Gastroesophageal sphincter (tissue), 4 donors: ENCODE measurements around the gene BCL2. TPM values are rescaled to one million over a fixed set of nuclear protein-coding genes. Genes with fewer than 3 reads are reported as not detected.
A peak's percentile ranks its signal among the peaks of the same experiment; 100 is the strongest.

Experiments used
- ATAC-seq: fragments of 150-250 bp; one replicate; pipeline ENCODE4 v1.9.1; 2016; ENCODE audit warnings: mild to moderate bottlenecking, moderate library complexity
- H3K27ac ChIP-seq, 4 donors: fragments of 200-600 bp; sonication (generic) in 3 of 4; 1 replicate in 3 of 4; 2 replicates in 1 of 4; pipeline ENCODE4 v1.5.1; 2016 to 2019
- H3K27me3 ChIP-seq: fragments of 200-600 bp; sonication (generic); one replicate; pipeline ENCODE4 v1.5.1; 2019
- H3K36me3 ChIP-seq, 2 donors: fragments of 200-600 bp; sonication (generic); one replicate each; pipeline ENCODE4 v1.5.1; 2019; ENCODE audit warnings: control low read depth in 1 of 2
- H3K4me1 ChIP-seq, 3 donors: fragments of 200-600 bp; sonication (generic); 1 replicate in 2 of 3; 2 replicates in 1 of 3; pipeline ENCODE4 v1.5.1; 2016 to 2019; ENCODE audit warnings: control low read depth in 2 of 3
- H3K4me3 ChIP-seq, 2 donors: fragments of 200-600 bp; sonication (generic); one replicate each; pipeline ENCODE4 v1.5.1; 2019; ENCODE audit warnings: mild to moderate bottlenecking in 1 of 2, moderate library complexity in 1 of 2
- H3K9me3 ChIP-seq, 3 donors: fragments of 200-600 bp; sonication (generic); one replicate each; pipeline ENCODE4 v1.5.1; 2017 to 2019; ENCODE audit warnings: control low read depth in 2 of 3
- EP300 ChIP-seq: sonication (generic); formaldehyde crosslinking; IDR thresholded peaks from one replicate; pipeline ENCODE4 v1.6.1; 2017; ENCODE audit warnings: antibody characterized with exemption, mild to moderate bottlenecking
- POLR2A ChIP-seq, 2 donors: fragments of 450-650 bp; IDR thresholded peaks; one replicate each; pipeline ENCODE4 v1.6.1; 2017; ENCODE audit warnings: antibody characterized with exemption in 2 of 2, mild to moderate bottlenecking in 2 of 2, moderate library complexity in 1 of 2
- POLR2AphosphoS5 ChIP-seq: sonication (generic); formaldehyde crosslinking; IDR thresholded peaks from one replicate; pipeline ENCODE4 v1.6.1; 2017; ENCODE audit warnings: antibody characterized with exemption
- WGBS, 2 donors: methylation state at CpG; one replicate each; pipeline ENCODE4 v1.1.5; 2018; ENCODE audit warnings: low coverage in 1 of 2; 5-methylcytosine and 5-hydroxymethylcytosine counted together
- total RNA-seq, 4 donors: library from RNA; depleted of rRNA; stranded (reverse); fragments of >200 nt; gene quantifications; one replicate each; pipeline ENCODE4 v1.1.0, GENCODE V29; 2016
- TF ChIP-seq, protein P1 (sequence below), 4 experiments: fragments of 200-600 bp in 2 of 4; fragments of 450-650 bp in 2 of 4; sonication (generic) in 1 of 4; IDR thresholded peaks; one replicate each; pipeline ENCODE4 v1.5.1; 2017 to 2019; ENCODE audit warnings: antibody characterized with exemption in 4 of 4, mild to moderate bottlenecking in 2 of 4, moderate library complexity in 2 of 4

The BCL2 gene
- total RNA-seq, 4 donors from 2014 or later: 31.2 to 41.7 (median 32.7) TPM

DNA sequence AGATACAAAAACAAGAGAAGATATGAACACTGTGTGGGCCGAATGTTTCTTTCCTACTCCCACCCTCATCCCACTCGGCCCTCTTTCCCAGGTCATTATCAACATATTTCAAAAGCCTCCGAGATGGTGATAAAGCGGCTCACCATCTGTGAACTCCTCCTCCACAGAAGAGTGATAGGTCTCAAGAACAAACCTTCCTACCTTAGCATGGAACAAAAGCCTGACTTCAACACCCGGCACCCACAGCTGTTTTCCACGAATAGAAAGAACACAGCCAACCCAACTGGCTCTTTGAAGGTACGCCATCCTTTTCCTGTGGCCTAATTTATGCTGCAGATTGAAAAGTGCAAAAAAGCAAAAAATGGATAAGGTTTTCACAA is 28.8 kb downstream of the BCL2 start:
- H3K4me1 ChIP-seq: peaks cover 11 to 84% (median 19%) of the 10 kb centered on the region in 3 donors
- no peak overlapping the region for H3K4me3 ChIP-seq
- H3K9me3 ChIP-seq: no peaks in the 10 kb centered on the region
- H3K36me3 ChIP-seq: no peaks in the 10 kb centered on the region
- ATAC-seq: no peak
- WGBS, 2 donors: 73 to 76% methylated on average over 2 to 7 of the region's 7 CpGs
- H3K27me3 ChIP-seq: no peaks in the 10 kb centered on the region
- H3K27ac ChIP-seq: no peak overlapping the region
- TF ChIP-seq EP300 (no peak), POLR2AphosphoS5 (no peak), POLR2A (IDR thresholded peaks at IDR 0.05) (no peak)
- TF ChIP-seq, protein P1, sequence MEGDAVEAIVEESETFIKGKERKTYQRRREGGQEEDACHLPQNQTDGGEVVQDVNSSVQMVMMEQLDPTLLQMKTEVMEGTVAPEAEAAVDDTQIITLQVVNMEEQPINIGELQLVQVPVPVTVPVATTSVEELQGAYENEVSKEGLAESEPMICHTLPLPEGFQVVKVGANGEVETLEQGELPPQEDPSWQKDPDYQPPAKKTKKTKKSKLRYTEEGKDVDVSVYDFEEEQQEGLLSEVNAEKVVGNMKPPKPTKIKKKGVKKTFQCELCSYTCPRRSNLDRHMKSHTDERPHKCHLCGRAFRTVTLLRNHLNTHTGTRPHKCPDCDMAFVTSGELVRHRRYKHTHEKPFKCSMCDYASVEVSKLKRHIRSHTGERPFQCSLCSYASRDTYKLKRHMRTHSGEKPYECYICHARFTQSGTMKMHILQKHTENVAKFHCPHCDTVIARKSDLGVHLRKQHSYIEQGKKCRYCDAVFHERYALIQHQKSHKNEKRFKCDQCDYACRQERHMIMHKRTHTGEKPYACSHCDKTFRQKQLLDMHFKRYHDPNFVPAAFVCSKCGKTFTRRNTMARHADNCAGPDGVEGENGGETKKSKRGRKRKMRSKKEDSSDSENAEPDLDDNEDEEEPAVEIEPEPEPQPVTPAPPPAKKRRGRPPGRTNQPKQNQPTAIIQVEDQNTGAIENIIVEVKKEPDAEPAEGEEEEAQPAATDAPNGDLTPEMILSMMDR (IDR thresholded peaks at IDR 0.05): no peak

DNA sequence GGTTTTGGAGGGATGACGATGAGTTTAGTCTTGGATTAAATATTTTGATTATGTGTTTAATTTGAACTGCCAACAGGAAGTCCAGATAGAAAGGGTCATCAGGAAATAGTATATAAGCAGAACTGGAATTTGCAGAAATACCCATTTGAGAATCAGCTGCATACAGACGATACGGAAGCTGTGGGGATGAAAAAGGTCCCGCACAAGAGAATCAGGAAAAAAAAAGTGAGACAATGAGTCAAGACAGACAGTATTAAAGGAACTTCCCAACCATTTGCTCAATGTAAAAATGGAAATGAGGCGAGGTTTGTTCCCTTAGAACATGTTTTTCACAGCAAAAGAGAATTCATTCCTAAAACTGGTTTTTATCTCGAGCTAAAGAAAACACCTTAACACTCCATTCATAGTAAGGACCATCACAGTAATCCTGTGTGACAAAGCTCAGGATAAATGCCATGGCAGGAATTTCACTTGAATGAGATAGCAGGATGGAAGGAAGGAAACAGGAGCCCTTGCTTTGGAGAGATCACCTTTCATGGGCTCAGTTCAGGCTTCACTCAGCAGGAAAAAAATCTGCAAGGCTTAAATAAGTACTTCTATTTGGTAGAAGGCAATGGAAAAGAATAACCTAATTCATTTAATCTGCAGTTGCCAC is 29.3 kb downstream of the BCL2 start:
- WGBS, 2 donors: 62 to 72% methylated on average over 6 of the region's 6 CpGs
- ATAC-seq: no peak
- H3K4me3 ChIP-seq: no peak overlapping the region
- H3K27ac ChIP-seq: peak overlapping the region in 2 of 4 donors; percentile 6 to 78
- no peaks in the 10 kb centered on the region for H3K27me3 ChIP-seq
- peaks cover 11 to 89% (median 19%) of the 10 kb centered on the region in 3 donors for H3K4me1 ChIP-seq
- TF ChIP-seq, protein P1 (IDR thresholded peaks at IDR 0.05): no peak
- TF ChIP-seq POLR2AphosphoS5 (no peak), EP300 (no peak), POLR2A (IDR thresholded peaks at IDR 0.05) (no peak)
- no peaks in the 10 kb centered on the region for H3K36me3 ChIP-seq
- no peaks in the 10 kb centered on the region for H3K9me3 ChIP-seq

DNA sequence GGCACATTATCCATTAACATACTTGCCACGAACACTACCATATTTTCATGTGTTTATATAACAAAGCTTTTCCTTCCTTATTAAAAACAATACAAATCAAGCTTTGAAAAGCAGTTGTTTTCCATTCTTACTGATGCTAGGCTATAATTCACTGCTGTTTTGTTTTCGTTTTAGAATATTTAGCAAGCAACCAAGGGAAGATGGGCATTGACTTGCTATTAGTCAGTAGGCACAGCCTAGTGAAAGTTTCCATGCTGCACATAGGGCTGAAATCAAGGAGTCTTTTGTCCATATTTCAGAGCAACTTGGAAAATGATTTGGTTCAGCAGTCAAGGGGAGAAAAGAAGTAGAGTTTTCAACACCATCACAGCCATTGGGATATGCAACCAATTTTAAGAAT is 31.3 kb downstream of the BCL2 start:
- TF ChIP-seq POLR2AphosphoS5 (no peak), POLR2A (IDR thresholded peaks at IDR 0.05) (no peak), EP300 (no peak)
- TF ChIP-seq, protein P1 (IDR thresholded peaks at IDR 0.05): no peak
- Histone ChIP-seq H3K27me3 (no peaks in the 10 kb centered on the region), H3K36me3 (no peaks in the 10 kb centered on the region), H3K27ac (peak overlapping the region in 3 of 4 donors; percentile 21 to 83 (median 78)), H3K4me3 (no peak overlapping the region), H3K9me3 (no peaks in the 10 kb centered on the region), H3K4me1 (peaks cover 12 to 98% (median 27%) of the 10 kb centered on the region in 3 donors)
- 18 to 28% methylated on average over 2 of the region's 2 CpGs for WGBS, 2 donors
- ATAC-seq: no peak

DNA sequence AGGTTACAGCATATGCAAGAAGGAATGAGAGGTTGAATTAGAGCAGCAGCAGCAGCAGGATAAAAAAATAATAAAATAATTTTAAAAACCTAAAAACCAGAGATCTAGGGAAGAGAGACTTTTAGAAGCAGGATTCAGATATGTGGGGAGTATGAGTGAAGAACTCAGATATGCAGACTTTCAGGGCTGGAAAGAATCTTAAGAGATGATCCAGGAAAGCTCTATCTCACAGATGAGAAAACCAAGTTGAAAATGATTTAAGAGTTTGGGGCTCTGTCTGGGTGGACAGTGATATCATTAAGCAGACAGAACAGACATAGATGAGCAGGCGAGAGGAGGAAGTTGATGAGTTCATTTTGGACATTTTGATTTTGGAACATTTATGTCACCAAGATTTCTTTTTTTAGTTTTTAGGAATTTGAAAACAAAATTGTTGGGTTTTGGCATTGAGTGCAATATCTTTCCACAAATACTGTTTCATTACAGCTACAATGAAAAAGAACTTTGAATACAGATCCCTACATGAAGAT is 31.8 kb downstream of the BCL2 start:
- no peaks in the 10 kb centered on the region for H3K36me3 ChIP-seq
- no peak overlapping the region for H3K4me3 ChIP-seq
- H3K27ac ChIP-seq: peak overlapping the region; percentile 43 to 83 (median 72)
- TF ChIP-seq POLR2AphosphoS5 (no peak), EP300 (no peak), POLR2A (IDR thresholded peaks at IDR 0.05) (no peak)
- TF ChIP-seq, protein P1 (IDR thresholded peaks at IDR 0.05): no peak
- H3K9me3 ChIP-seq: no peaks in the 10 kb centered on the region
- peaks cover 7 to 98% (median 28%) of the 10 kb centered on the region in 3 donors for H3K4me1 ChIP-seq
- ATAC-seq: no peak
- no peaks in the 10 kb centered on the region for H3K27me3 ChIP-seq
- 33 to 56% methylated on average over 1 of the region's 1 CpG for WGBS, 2 donors

DNA sequence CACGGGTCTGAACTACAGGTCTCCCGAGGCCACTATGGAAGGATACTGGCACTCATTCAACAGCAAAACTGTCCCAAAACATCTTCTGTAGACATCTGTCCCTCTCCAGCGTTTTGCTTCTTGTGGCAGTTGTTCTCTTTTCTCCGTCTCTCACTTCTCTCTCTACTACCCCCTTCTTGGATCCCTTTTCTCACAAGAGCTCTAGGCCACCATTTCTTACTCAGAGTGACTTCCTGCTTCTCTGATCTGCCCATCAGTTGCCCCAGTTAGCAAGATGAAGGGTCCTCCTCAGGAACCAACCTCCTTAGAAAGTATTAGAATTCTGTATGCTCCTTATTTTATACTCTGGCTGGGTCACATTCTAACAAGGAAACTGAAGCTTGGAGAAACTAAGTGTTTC is 32.6 kb downstream of the BCL2 start:
- Histone ChIP-seq H3K4me3 (no peak overlapping the region), H3K27ac (peak overlapping the region in 3 of 4 donors; percentile 65 to 83 (median 78)), H3K4me1 (peaks cover 10 to 99% (median 29%) of the 10 kb centered on the region in 3 donors), H3K36me3 (no peaks in the 10 kb centered on the region), H3K27me3 (no peaks in the 10 kb centered on the region), H3K9me3 (no peaks in the 10 kb centered on the region)
- TF ChIP-seq POLR2A (IDR thresholded peaks at IDR 0.05) (no peak), POLR2AphosphoS5 (no peak), EP300 (no peak)
- TF ChIP-seq, protein P1 (IDR thresholded peaks at IDR 0.05): no peak
- no peak for ATAC-seq
- 73 to 89% methylated on average over 4 of the region's 4 CpGs for WGBS, 2 donors
